ENCODE measurements around the gene SPR. TPM values are rescaled to one million over a fixed set of nuclear protein-coding genes. Genes with fewer than 3 reads are reported as not detected.

Gene SPR
- 1 to 10 TPM; 7.1 to 8.5 TPM for total RNA-seq

DNA sequence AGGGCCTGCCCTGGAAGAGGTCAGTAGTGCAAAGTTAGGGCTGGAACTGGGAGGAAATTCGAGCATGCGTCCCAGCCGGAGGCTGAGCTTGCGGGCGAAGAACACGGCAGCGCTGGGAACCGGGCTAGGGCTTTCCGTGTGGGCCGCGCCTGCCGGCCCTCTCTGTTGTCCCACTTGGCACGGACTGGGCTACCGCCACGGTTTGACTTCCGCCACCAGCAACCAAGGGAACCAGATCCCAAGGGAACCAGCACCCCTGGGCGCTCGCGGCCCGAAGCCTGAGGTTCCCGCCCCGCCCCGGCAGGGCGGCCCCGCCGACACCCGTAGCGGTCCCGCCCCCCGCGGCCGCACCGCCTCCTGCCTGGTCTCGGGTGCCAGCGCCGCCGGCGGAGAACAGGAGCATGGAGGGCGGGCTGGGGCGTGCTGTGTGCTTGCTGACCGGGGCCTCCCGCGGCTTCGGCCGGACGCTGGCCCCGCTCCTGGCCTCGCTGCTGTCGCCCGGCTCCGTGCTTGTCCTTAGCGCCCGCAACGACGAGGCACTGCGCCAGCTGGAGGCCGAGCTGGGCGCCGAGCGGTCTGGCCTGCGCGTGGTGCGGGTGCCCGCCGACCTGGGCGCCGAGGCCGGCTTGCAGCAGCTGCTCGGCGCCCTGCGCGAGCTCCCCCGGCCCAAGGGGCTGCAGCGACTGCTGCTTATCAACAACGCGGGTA, at the start of gene SPR:
SPR (plus strand) TSS at position 377 of the 708 bp plus-strand sequence; CDS start at position 402, 25 bp downstream.
- no peaks in the 10 kb centered on the region for H3K9me3 Mint-ChIP-seq
- H3K4me1 Mint-ChIP-seq (ENCODE audit: low read depth) = peaks cover 11% of the 10 kb centered on the region
- POLR2A ChIA-PET = no interaction called here
- peak; percentile 75 for DNase-seq
- CTCF ChIA-PET = interaction anchor here (0.7 to 3.2 kb wide), 26 partner anchors 10 to 325 kb away, joined by 3 to 40 read pairs (median 4); partner anchors contain the start of gene EMX1
- intact Hi-C loops (cut with micrococcal nuclease) = loop anchor here (1.0 to 2.0 kb wide), 2 partner anchors 24 to 116 kb away; no protein-coding TSS in a partner anchor
- peak within 1 kb of the TSS; percentile 69 for H3K4me3 Mint-ChIP-seq
- H3K27me3 Mint-ChIP-seq = peaks cover 63% of the 10 kb centered on the region
- H3K27ac Mint-ChIP-seq = no peak within 1 kb of the TSS
- peaks cover 4% of the 10 kb centered on the region for H3K36me3 Mint-ChIP-seq

DNA sequence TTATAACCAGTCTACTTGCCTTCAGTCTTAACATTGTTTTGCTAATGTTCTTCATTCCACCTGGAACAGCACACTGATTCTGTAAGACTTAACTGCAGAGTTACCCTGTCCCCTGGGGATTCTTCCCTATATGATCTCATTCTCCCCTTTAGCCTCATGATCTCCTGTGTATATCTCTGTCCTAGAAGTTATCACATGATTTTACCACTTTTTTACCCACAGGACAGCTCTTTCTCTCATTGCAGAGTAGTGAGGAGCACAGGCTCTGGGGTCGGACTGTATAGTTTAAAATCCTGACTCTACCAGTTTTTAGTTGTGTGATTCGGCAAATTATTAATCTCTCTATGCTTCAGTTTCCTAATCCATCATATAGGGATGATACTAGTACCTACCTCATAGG, 47.1 kb upstream of the SPR start:
- H3K4me1 Mint-ChIP-seq (ENCODE audit: low read depth) = no peaks in the 10 kb centered on the region
- peaks cover 18% of the 10 kb centered on the region for H3K27me3 Mint-ChIP-seq
- no peaks in the 10 kb centered on the region for H3K36me3 Mint-ChIP-seq
- intact Hi-C loops (cut with micrococcal nuclease) = no loop called here
- ChIA-PET POLR2A (no interaction called here), CTCF (interaction anchor here (2.0 kb wide), 1 partner anchor 19 kb away, joined by 5 read pairs; no protein-coding TSS in a partner anchor)
- no peaks in the 10 kb centered on the region for H3K9me3 Mint-ChIP-seq
- H3K4me3 Mint-ChIP-seq = no peak overlapping the region
- DNase-seq = no peak
- no peak overlapping the region for H3K27ac Mint-ChIP-seq

DNA sequence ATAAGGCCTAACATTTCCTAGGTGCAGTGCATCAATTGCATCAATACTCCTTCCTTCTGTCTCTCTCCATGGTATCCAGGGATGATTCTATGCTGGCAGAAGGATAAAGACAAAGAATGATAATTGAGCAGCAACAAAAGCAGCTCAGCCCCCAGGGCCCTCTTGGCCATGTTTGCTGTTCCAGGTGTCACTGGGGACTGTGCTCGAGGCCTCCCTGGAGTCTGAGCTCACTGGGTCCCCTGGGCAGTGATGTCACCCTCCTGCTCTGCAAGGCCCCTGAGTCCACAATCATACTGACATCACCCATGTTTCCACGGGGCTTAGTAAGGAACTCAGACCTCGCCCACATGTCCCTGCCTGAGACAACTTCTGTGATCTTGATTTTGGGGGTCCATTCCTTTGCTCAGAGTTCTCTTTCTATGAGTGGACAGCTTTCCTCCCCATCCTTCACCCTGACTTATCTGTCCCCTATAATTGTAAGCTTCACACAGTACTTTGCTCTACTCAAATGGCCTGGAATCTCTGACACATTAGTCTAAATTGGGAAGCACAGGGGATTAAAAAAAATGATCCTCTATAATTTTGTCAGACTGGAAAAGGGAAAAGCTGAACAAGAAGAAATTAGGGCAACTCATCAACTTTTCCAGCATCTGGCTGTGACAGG, 45.6 kb upstream of the SPR start:
- Mint-ChIP-seq H3K36me3 (no peaks in the 10 kb centered on the region), H3K9me3 (no peaks in the 10 kb centered on the region)

DNA sequence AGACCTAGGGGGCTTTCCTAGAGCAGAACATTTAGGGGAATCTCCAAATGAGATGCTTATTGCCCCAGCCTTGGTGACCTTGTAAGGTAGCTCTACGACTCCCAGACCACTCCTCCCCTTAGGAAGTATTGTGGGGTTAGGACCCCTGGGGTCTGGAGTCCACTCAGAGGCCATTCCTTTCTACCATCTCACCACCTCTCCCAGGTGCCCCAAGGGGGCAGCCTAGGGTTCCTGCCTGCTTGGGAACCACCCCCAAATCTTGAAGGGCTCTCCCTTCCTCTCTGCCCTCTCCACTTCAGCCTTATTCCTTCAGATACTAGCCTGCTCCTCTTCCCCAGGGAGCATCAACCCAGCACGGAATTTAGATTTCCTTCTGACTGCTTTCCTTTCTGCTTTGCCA, 43.9 kb upstream of the SPR start:
- Mint-ChIP-seq H3K9me3 (no peaks in the 10 kb centered on the region), H3K36me3 (no peaks in the 10 kb centered on the region), H3K27me3 (peaks cover 18% of the 10 kb centered on the region), H3K4me1 (ENCODE audit: low read depth) (no peaks in the 10 kb centered on the region), H3K4me3 (no peak overlapping the region), H3K27ac (no peak overlapping the region)
- POLR2A ChIA-PET = no interaction called here
- no peak for DNase-seq
- CTCF ChIA-PET = interaction anchor here (3.9 kb wide), 1 partner anchor 20 kb away, joined by 15 read pairs; no protein-coding TSS in a partner anchor
- intact Hi-C loops (cut with micrococcal nuclease) = no loop called here

More for the DNA sequence above, 45.6 kb upstream of the SPR start:
- intact Hi-C loops (cut with micrococcal nuclease) = no loop called here
- Mint-ChIP-seq H3K4me3 (no peak overlapping the region), H3K27me3 (peaks cover 18% of the 10 kb centered on the region), H3K27ac (no peak overlapping the region), H3K4me1 (ENCODE audit: low read depth) (no peaks in the 10 kb centered on the region)
- POLR2A ChIA-PET = no interaction called here
- DNase-seq = no peak
- CTCF ChIA-PET = interaction anchor here (0.7 to 3.9 kb wide), 4 partner anchors 10 to 22 kb away, joined by 3 to 15 read pairs (median 4); no protein-coding TSS in a partner anchor

DNA sequence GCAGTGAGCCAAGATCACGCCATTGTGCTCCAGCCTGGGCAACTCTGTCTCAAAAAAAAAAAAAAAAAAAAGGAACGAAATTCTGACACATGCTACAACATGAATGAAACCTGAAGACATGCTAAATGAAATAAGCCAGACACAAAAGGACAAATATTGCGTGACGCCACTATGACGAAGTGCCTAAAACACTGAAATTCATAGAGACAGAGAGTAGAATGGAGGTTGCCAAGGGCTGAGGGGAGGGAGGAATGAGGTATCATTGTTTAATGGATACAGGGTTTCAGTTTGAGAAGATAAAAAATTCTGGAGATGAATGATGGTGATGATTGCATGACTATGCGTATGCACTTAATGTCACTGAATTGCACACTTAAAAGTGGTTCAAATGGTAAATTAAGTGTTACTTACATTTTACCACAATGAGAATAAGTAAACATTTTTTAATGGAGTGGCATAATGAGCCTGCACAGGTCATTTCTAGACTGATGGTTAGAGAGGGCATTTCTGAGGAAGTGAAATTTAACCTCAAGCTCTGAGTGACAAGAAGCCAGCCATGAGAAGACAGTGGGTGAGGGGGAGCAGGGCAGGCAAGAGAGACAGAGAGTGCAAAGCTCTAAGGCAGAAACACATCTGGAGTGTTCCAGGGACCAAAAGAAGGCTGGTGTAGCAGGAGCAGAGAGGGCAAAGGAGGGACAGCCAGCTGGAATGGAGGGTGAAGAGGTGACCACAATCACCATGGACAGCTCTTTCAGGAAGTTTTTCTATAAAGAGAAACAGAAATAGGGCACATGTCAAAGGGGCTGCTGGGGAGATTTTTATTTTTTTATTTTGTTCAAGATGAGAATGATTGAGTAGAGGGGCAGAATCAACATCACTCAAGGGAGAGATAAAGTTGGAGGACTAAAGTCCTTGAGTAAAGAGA, 40.8 kb upstream of the SPR start:
- Mint-ChIP-seq H3K4me1 (ENCODE audit: low read depth) (no peaks in the 10 kb centered on the region), H3K27me3 (peaks cover 14% of the 10 kb centered on the region), H3K9me3 (no peaks in the 10 kb centered on the region), H3K36me3 (no peaks in the 10 kb centered on the region), H3K4me3 (no peak overlapping the region), H3K27ac (no peak overlapping the region)
- CTCF ChIA-PET = interaction anchor here (0.7 kb wide), 1 partner anchor 18 kb away, joined by 3 read pairs; no protein-coding TSS in a partner anchor
- POLR2A ChIA-PET = no interaction called here
- DNase-seq = no peak
- intact Hi-C loops (cut with micrococcal nuclease) = no loop called here

DNA sequence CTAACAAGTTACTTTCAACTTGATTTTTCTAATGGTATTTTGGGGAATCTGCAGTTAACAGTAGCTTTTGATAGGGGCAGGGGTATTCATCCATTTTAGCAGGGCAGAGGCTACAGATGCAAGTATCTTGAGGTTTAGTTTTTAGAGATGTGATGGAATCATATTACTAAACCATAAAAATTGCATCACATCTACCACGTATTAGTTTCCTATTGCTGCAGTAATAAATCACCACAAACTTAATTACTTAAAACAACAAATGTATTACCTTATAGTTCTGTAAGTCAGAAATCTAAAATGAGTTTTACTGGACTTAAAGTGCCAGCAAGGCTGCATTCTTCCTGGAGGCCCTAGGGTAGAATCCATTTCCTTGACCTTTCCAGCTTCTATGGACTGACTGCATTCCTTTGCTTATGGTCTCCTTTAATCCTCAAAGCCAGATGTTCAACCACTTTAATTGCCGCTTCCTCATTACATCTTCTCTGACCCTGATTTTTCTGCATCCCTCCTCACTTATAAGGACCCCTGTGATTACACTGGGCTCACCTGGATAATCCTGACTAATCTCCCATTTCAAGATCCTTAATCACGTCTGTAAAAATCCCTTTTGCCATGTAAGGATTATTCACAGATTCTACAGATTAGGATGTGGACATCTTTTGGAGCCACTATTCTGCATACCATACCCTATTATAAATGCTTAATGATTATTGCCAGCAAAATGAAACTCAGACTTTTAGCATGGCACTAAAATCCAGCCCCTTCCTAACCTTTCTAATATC, 39.5 kb upstream of the SPR start:
- POLR2A ChIA-PET = no interaction called here
- H3K27ac Mint-ChIP-seq = no peak overlapping the region
- H3K4me3 Mint-ChIP-seq = no peak overlapping the region
- no peaks in the 10 kb centered on the region for H3K9me3 Mint-ChIP-seq
- H3K36me3 Mint-ChIP-seq = no peaks in the 10 kb centered on the region
- DNase-seq = no peak
- H3K27me3 Mint-ChIP-seq = peaks cover 11% of the 10 kb centered on the region
- intact Hi-C loops (cut with micrococcal nuclease) = no loop called here
- H3K4me1 Mint-ChIP-seq (ENCODE audit: low read depth) = no peaks in the 10 kb centered on the region
- CTCF ChIA-PET = no interaction called here

DNA sequence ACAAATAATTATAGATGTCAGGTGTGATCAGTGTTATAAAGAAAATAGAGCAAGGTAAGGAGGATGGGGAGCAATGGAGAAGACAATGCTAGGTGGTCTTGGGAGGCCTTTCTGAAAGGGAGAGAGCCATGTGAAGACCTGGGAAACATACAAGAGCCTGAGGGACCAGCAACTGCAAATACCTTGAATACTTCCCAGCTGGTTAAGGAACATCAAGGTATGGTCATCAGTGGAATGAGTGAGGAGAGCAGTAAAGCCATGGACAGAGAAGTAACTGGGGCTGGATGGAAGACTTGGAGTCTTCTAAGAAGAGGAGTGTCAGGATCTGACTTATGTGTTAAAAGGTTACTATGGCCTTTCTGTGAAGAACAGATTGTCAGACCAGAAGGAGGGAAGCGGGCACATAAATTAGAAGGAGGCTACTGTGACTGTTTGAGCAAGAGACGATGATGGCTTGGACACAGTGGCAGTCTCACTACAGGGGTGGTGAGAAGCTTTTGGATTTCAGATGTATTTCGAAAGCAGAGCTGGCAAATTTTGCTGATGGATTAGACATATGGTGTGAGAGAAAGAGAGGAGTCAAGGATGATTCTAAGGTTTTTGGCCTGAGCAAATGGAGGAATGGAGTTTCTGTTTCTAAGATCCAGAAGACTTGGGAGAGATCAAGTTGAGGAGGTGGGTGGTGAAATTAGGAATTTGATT, 38.6 kb upstream of the SPR start:
- no peak overlapping the region for H3K4me3 Mint-ChIP-seq
- H3K4me1 Mint-ChIP-seq (ENCODE audit: low read depth) = no peaks in the 10 kb centered on the region
- no peaks in the 10 kb centered on the region for H3K36me3 Mint-ChIP-seq
- no peak for DNase-seq
- intact Hi-C loops (cut with micrococcal nuclease) = no loop called here
- CTCF ChIA-PET = no interaction called here
- no peaks in the 10 kb centered on the region for H3K9me3 Mint-ChIP-seq
- POLR2A ChIA-PET = no interaction called here
- no peak overlapping the region for H3K27ac Mint-ChIP-seq
- H3K27me3 Mint-ChIP-seq = peaks cover 13% of the 10 kb centered on the region

DNA sequence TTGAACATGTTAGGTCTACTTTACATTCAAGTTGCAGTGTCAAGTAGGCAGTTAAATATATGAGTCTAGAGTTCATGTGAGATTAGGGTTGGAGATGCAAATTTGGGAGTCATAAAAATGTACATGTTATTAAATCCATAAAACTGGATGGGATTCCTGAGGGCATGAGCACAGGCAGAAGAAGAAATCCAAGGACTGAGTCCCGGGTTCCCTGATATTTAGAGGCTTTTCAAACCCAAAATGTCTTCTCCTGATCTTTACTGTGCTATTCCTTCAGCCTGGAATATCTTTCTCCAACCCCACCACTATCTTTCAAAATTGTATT, 38.1 kb upstream of the SPR start:
- H3K36me3 Mint-ChIP-seq = no peaks in the 10 kb centered on the region
- intact Hi-C loops (cut with micrococcal nuclease) = no loop called here
- H3K9me3 Mint-ChIP-seq = no peaks in the 10 kb centered on the region
- H3K27me3 Mint-ChIP-seq = peaks cover 15% of the 10 kb centered on the region
- CTCF ChIA-PET = interaction anchor here (0.6 to 2.7 kb wide), 2 partner anchors 13 to 1050 kb away, joined by 4 to 11 read pairs; no protein-coding TSS in a partner anchor
- no peak overlapping the region for H3K27ac Mint-ChIP-seq
- no peak for DNase-seq
- POLR2A ChIA-PET = interaction anchor here (0.6 kb wide), 1 partner anchor 46 kb away, joined by 6 read pairs; no protein-coding TSS in a partner anchor
- H3K4me3 Mint-ChIP-seq = no peak overlapping the region
- no peaks in the 10 kb centered on the region for H3K4me1 Mint-ChIP-seq (ENCODE audit: low read depth)

DNA sequence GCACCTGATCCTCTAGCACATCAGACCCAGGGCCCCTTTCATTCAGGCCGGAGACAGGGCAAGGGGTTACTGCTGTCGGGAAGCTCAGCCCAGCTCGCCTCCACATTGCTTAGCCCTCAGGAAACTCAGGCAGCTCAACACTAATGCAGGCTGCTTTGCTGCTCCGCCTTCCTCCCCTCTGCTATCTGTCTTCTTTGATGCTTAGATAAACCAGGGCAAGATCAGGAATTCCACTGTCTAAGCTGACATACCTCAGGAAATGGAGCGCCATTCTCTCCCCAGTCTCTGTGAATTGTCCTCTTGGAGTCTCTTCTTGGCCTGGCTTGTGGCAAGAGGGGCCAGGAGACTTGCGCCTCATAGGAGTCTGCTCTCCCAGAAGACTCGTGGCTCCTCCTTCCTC, 35.9 kb upstream of the SPR start:
- DNase-seq = no peak
- H3K27ac Mint-ChIP-seq = no peak overlapping the region
- intact Hi-C loops (cut with micrococcal nuclease) = no loop called here
- H3K4me1 Mint-ChIP-seq (ENCODE audit: low read depth) = no peaks in the 10 kb centered on the region
- ChIA-PET POLR2A (no interaction called here), CTCF (interaction anchor here (2.7 kb wide), 1 partner anchor 11 kb away, joined by 11 read pairs; no protein-coding TSS in a partner anchor)
- H3K27me3 Mint-ChIP-seq = peaks cover 32% of the 10 kb centered on the region
- H3K9me3 Mint-ChIP-seq = no peaks in the 10 kb centered on the region
- H3K36me3 Mint-ChIP-seq = no peaks in the 10 kb centered on the region
- H3K4me3 Mint-ChIP-seq = no peak overlapping the region

DNA sequence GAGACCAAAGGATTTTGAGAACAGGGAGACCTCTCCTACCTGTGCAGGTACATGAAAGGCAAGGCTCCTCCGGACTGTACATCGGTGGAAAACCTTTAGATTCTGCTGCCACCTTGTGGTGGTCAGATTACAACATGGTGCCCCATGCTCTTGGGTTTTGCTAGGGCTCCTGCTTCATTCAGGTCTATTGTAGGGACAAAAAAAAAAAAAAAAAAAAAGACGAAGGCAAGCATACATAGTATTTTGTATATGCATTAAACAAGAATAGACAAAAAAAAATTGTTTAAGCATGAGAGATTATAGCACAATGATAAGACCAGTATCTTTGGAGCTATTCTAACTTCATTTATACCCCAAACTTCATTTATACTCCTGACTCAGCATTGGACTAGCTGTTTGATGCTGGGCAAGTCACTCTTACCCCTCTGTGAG, 27.4 kb upstream of the SPR start:
- no peaks in the 10 kb centered on the region for H3K9me3 Mint-ChIP-seq
- H3K4me1 Mint-ChIP-seq (ENCODE audit: low read depth) = peaks cover 9% of the 10 kb centered on the region
- H3K27ac Mint-ChIP-seq = no peak overlapping the region
- intact Hi-C loops (cut with micrococcal nuclease) = loop anchor here (1.0 to 5.0 kb wide), 2 partner anchors 57 to 89 kb away; partner anchors contain the start of gene EMX1
- no peak overlapping the region for H3K4me3 Mint-ChIP-seq
- H3K36me3 Mint-ChIP-seq = no peaks in the 10 kb centered on the region
- peaks cover 56% of the 10 kb centered on the region for H3K27me3 Mint-ChIP-seq
- POLR2A ChIA-PET = no interaction called here
- peak; percentile 64 for DNase-seq
- CTCF ChIA-PET = interaction anchor here (0.6 to 2.1 kb wide), 26 partner anchors 10 to 154 kb away, joined by 3 to 26 read pairs (median 4); partner anchors contain the start of gene SPR

Data from activated CD4-positive, alpha-beta memory T cell treated with anti-CD3 and anti-CD28 coated beads for 36 hours (primary cell).